IMR-90 (cell line): Measurements from ENCODE around the gene APP. TPM values are rescaled to one million over a fixed set of nuclear protein-coding genes. Genes with fewer than 3 reads are reported as not detected.

Experiments
- ATAC-seq: fragments of 200-7000 bp; cut with Tn5 transposase; 2 replicates; pipeline ENCODE4 v1.9.1; 2020; ENCODE audit warnings: low read depth, mild to moderate bottlenecking, moderate library complexity
- BruUV-seq: library from RNA; stranded (reverse); fragments of 400-500 nt; replicated peaks from 2 replicates; lab custom pipeline; 2021; lab: Mats Ljungman, UMichigan
- CTCF ChIA-PET: fragments of 300-600 bp; formaldehyde crosslinking; extraction: SDS; loops from one replicate; lab custom pipeline; 2021; ENCODE audit warnings: antibody characterized with exemption; lab: Yijun Ruan, JAX
- POLR2A ChIA-PET: fragments of 300-600 bp; sonication (Branson Sonifier 250); formaldehyde crosslinking; loops from one replicate; lab custom pipeline; 2022; ENCODE audit warnings: antibody characterized with exemption; ENCODE audit not compliant: unreplicated experiment; lab: Charles Lee
- DNase-seq: peaks from one replicate; pipeline ENCODE4 v3.0.0; 2013
- H2AFZ ChIP-seq: replicated peaks from 2 replicates; pipeline ENCODE3; 2013; ENCODE audit warnings: low read length, mild to moderate bottlenecking; ENCODE audit not compliant: poor library complexity
- H2AK5ac ChIP-seq: 2 replicates; pipeline ENCODE4 v1.6.1; 2013; ENCODE audit warnings: low read depth, low read length, inconsistent platforms
- H2AK9ac ChIP-seq: replicated peaks from 2 replicates; pipeline ENCODE3; 2013; ENCODE audit warnings: mild to moderate bottlenecking, low read depth, low read length, moderate library complexity; ENCODE audit not compliant: poor library complexity
- H2BK120ac ChIP-seq: 2 replicates; pipeline ENCODE4 v1.6.1; 2013; ENCODE audit warnings: low read depth, low read length, inconsistent platforms
- H2BK15ac ChIP-seq: 3 replicates; pipeline ENCODE4 v1.6.1; 2013; ENCODE audit warnings: low read depth, low read length, inconsistent platforms
- H2BK20ac ChIP-seq: 2 replicates; pipeline ENCODE4 v1.6.1; 2013; ENCODE audit warnings: low read depth, mild to moderate bottlenecking, inconsistent platforms, low read length, moderate library complexity
- H2BK5ac ChIP-seq: 2 replicates; pipeline ENCODE4 v1.6.1; 2013; ENCODE audit warnings: mild to moderate bottlenecking, low read depth, low read length, inconsistent platforms; ENCODE audit not compliant: poor library complexity, severe bottlenecking
- H3K14ac ChIP-seq: replicated peaks from 2 replicates; pipeline ENCODE4 v1.6.1; 2013; ENCODE audit warnings: low read depth, low read length, inconsistent platforms
- H3K18ac ChIP-seq: 2 replicates; pipeline ENCODE4 v1.6.1; 2013; ENCODE audit warnings: low read depth, low read length, control low read depth
- H3K23ac ChIP-seq: 2 replicates; pipeline ENCODE4 v1.6.1; 2013; ENCODE audit warnings: low read depth, low read length, inconsistent platforms
- H3K27ac ChIP-seq: 2 replicates; pipeline ENCODE4 v1.5.1; 2013; ENCODE audit warnings: mild to moderate bottlenecking, control low read depth, low read length; ENCODE audit not compliant: insufficient read depth
- H3K27me3 ChIP-seq: 2 replicates; pipeline ENCODE4 v1.6.1; 2013; ENCODE audit warnings: low read length; ENCODE audit not compliant: control insufficient read depth, insufficient read depth
- H3K36me3 ChIP-seq: 2 replicates; pipeline ENCODE4 v1.6.1; 2013; ENCODE audit warnings: low read length, mixed read lengths; ENCODE audit not compliant: control insufficient read depth, insufficient read depth
- H3K4ac ChIP-seq: 2 replicates; pipeline ENCODE4 v1.6.1; 2013; ENCODE audit warnings: low read depth, low read length, inconsistent platforms
- H3K4me1 ChIP-seq: 2 replicates; pipeline ENCODE4 v1.6.1; 2013; ENCODE audit warnings: low read length, mixed read lengths; ENCODE audit not compliant: control insufficient read depth, insufficient read depth
- H3K4me2 ChIP-seq: 2 replicates; pipeline ENCODE4 v1.6.1; 2013; ENCODE audit warnings: low read depth, mild to moderate bottlenecking, control low read depth, low read length, moderate library complexity
- H3K4me3 ChIP-seq: 2 replicates; pipeline ENCODE4 v1.5.1; 2013; ENCODE audit warnings: low read depth, mild to moderate bottlenecking, control low read depth, low read length, moderate library complexity; ENCODE audit not compliant: insufficient read depth
- H3K56ac ChIP-seq: 2 replicates; pipeline ENCODE4 v1.6.1; 2013; ENCODE audit warnings: low read length, inconsistent platforms; ENCODE audit not compliant: insufficient read depth; ENCODE audit errors: extremely low read depth
- H3K79me1 ChIP-seq, 2 experiments: 2 replicates each; pipeline ENCODE4 v1.6.1; 2013; ENCODE audit warnings: low read length in 2 of 2, inconsistent platforms in 1 of 2, low read depth in 1 of 2
- H3K9ac ChIP-seq: 2 replicates; pipeline ENCODE4 v1.6.1; 2013; ENCODE audit warnings: low read depth, low read length, control low read depth
- H3K9me1 ChIP-seq: 2 replicates; pipeline ENCODE4 v1.6.1; 2013; ENCODE audit warnings: low read length, inconsistent platforms; ENCODE audit not compliant: insufficient read depth
- H3K9me3 ChIP-seq: 2 replicates; pipeline ENCODE4 v1.6.1; 2013; ENCODE audit warnings: low read length; ENCODE audit not compliant: control insufficient read depth, insufficient read depth
- H4K20me1 ChIP-seq: 2 replicates; pipeline ENCODE4 v1.6.1; 2013; ENCODE audit warnings: low read length, inconsistent platforms; ENCODE audit not compliant: insufficient read depth
- H4K5ac ChIP-seq: 2 replicates; pipeline ENCODE4 v1.6.1; 2013; ENCODE audit warnings: mild to moderate bottlenecking, low read depth, low read length, control low read depth
- H4K8ac ChIP-seq, 2 experiments: 2 replicates each; pipeline ENCODE4 v1.6.1; 2013; ENCODE audit warnings: low read depth in 2 of 2, low read length in 2 of 2, control low read depth in 1 of 2, inconsistent platforms in 1 of 2
- H4K91ac ChIP-seq: 2 replicates; pipeline ENCODE4 v1.6.1; 2013; ENCODE audit warnings: low read depth, low read length, inconsistent platforms; ENCODE audit not compliant: insufficient read depth
- BHLHE40 ChIP-seq: fragments of 150-350 bp; IDR thresholded peaks from 2 replicates; pipeline ENCODE4 v1.6.1; 2016; ENCODE audit warnings: mild to moderate bottlenecking, low read depth, low read length
- CHD1 ChIP-seq: IDR thresholded peaks from 2 replicates; pipeline ENCODE4 v1.6.1; 2012; ENCODE audit warnings: low read depth, low read length, improper control_type of control experiment
- MAFK ChIP-seq: IDR thresholded peaks from 2 replicates; pipeline ENCODE4 v1.6.1; 2012; ENCODE audit warnings: low read depth, low read length, improper control_type of control experiment
- MAZ ChIP-seq: IDR thresholded peaks from 2 replicates; pipeline ENCODE4 v1.6.1; 2012; ENCODE audit warnings: low read depth, mild to moderate bottlenecking, low read length, improper control_type of control experiment, moderate library complexity, borderline replicate concordance
- MXI1 ChIP-seq: IDR thresholded peaks from 2 replicates; pipeline ENCODE4 v1.6.1; 2012; ENCODE audit warnings: low read depth, mild to moderate bottlenecking, low read length, moderate library complexity, borderline replicate concordance
- NFE2L2 ChIP-seq: fragments of 150-350 bp; IDR thresholded peaks from 2 replicates; pipeline ENCODE4 v1.6.1; 2016; ENCODE audit warnings: low read depth, mild to moderate bottlenecking, low read length
- POLR2A ChIP-seq: IDR thresholded peaks from 2 replicates; pipeline ENCODE4 v1.6.1; 2012; ENCODE audit warnings: mild to moderate bottlenecking, low read depth, low read length
- SMC3 ChIP-seq: fragments of 150-350 bp; IDR thresholded peaks from 2 replicates; pipeline ENCODE4 v1.6.1; 2016; ENCODE audit warnings: low read depth, mild to moderate bottlenecking, antibody characterized with exemption, low read length, moderate library complexity
- WGBS, 2 experiments: methylation state at CpG; one replicate each; pipeline versions ENCODE4 v1.1.5 to v1.1.7; 2013; ENCODE audit warnings: missing lambda C conversion rate in 2 of 2; ENCODE audit not compliant: insufficient read length in 1 of 2; ENCODE audit errors: extremely low coverage in 2 of 2; 5-methylcytosine and 5-hydroxymethylcytosine counted together
- dilution Hi-C: fragments of 300-500 bp; cut with HindIII; formaldehyde crosslinking; loops from one replicate; pipeline ENCODE4 v1.14.3; 2018; ENCODE audit warnings: low sequenced_read_pairs; ENCODE audit not compliant: unreplicated experiment
- in situ Hi-C: fragments of 300-500 bp; cut with MboI; formaldehyde crosslinking; loops from 3 replicates; pipeline ENCODE4 v1.14.3; 2019; ENCODE audit warnings: low sequenced_read_pairs, inconsistent platforms, mixed read lengths
- intact Hi-C: fragments of 100-400 bp; cut with micrococcal nuclease; formaldehyde crosslinking; loops from 2 replicates; pipeline ENCODE4 v1.10.0; 2022
- polyA plus RNA-seq, 3 experiments: library from polyadenylated mRNA; depleted of rRNA; stranded (reverse); fragments of >200 nt; gene quantifications; 2 replicates each; pipeline ENCODE4 v1.2.3, GENCODE V29; 2012; ENCODE audit warnings: low replicate concordance in 1 of 3
- total RNA-seq: library from RNA; depleted of rRNA; stranded (reverse); fragments of >200 nt; gene quantifications from 2 replicates; pipeline ENCODE4 v1.2.3, GENCODE V29; 2012
- TF ChIP-seq, protein P1 (sequence below): conservative IDR thresholded peaks from 2 replicates; pipeline ENCODE4 v1.5.1; 2012; ENCODE audit warnings: mild to moderate bottlenecking, low read depth, low read length, improper control_type of control experiment

The APP gene
- total and polyA plus RNA-seq, 2 of the 4 experiments (the other 2 are of a cell fraction): 191 to 530 TPM

DNA sequence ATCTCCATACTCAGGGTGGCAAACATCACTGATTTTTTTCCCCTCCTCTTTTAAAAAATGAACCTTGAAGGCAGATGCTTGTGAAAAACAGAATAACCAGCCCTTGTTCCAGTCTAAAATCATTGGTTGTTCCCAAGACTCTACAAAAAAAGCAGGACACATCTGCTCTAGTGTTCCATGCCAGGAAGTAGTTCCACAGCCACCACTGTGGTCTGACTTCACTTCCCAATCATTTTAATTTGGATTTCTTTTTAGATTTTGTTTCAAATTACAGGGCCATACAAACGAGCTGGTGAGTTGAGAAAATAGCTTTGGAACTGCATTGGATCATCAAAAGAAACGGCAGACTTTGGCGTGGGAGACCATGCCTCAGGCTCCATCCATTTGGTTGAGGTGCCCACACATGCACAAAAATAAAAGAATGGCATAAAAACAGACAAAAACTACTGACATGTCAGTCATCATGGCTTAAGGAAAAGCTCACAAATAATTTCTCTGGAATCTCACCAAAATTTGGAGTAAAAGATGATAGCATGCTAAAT lies 225.8 kb downstream of the APP start:
- Histone ChIP-seq H3K14ac (no peak overlapping the region), H4K8ac (no peak overlapping the region), H3K9me1 (no peaks in the 10 kb centered on the region; the same call in 1 of the 2 replicates), H2BK15ac (no peak overlapping the region), H3K79me1 (peaks cover 4 to 12% of the 10 kb centered on the region in 2 experiments), H2AFZ (no peak overlapping the region), H3K9ac (no peak overlapping the region), H4K20me1 (no peaks in the 10 kb centered on the region), H3K4me1 (no peaks in the 10 kb centered on the region), H2AK5ac (no peak overlapping the region), H3K9me3 (peaks cover 5% of the 10 kb centered on the region), H4K91ac (no peak overlapping the region), H2BK5ac (no peak overlapping the region), H3K27ac (no peak overlapping the region), H3K18ac (no peak overlapping the region), H2BK20ac (no peak overlapping the region), H3K36me3 (peaks cover 10% of the 10 kb centered on the region), H3K4ac (no peak overlapping the region), H3K4me2 (no peak overlapping the region), H2BK120ac (no peak overlapping the region), H3K56ac (no peak overlapping the region), H2AK9ac (no peak overlapping the region), H3K27me3 (no peaks in the 10 kb centered on the region), H3K4me3 (no peak overlapping the region), H4K5ac (no peak overlapping the region), H3K23ac (no peak overlapping the region)
- BruUV-seq: no TSS peak
- in situ Hi-C loops (no loop called here), intact Hi-C loops (no loop called here), dilution Hi-C loops (no loop called here)
- ChIA-PET CTCF (no interaction called here), POLR2A (no interaction called here)
- ATAC-seq (no peak), DNase-seq (peak; percentile 32)
- TF ChIP-seq MAZ: no peak
- TF ChIP-seq, protein P1, sequence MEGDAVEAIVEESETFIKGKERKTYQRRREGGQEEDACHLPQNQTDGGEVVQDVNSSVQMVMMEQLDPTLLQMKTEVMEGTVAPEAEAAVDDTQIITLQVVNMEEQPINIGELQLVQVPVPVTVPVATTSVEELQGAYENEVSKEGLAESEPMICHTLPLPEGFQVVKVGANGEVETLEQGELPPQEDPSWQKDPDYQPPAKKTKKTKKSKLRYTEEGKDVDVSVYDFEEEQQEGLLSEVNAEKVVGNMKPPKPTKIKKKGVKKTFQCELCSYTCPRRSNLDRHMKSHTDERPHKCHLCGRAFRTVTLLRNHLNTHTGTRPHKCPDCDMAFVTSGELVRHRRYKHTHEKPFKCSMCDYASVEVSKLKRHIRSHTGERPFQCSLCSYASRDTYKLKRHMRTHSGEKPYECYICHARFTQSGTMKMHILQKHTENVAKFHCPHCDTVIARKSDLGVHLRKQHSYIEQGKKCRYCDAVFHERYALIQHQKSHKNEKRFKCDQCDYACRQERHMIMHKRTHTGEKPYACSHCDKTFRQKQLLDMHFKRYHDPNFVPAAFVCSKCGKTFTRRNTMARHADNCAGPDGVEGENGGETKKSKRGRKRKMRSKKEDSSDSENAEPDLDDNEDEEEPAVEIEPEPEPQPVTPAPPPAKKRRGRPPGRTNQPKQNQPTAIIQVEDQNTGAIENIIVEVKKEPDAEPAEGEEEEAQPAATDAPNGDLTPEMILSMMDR: no peak
- TF ChIP-seq MXI1: no peak
- TF ChIP-seq SMC3: no peak
- no peak for TF ChIP-seq MAFK
- TF ChIP-seq NFE2L2: no peak
- TF ChIP-seq CHD1: no peak
- no peak for TF ChIP-seq POLR2A
- no peak for TF ChIP-seq BHLHE40
- no CpG with 5 or more reads among the region's 3 CpGs for WGBS, 2 experiments
